Activated CD8-positive, alpha-beta memory T cell treated with anti-CD3 and anti-CD28 coated beads, Interleukin-2, amount 10 ng/mL, durations not matched to agents 7 days and 5 days (primary cell): Measurements from ENCODE around the gene RUNX2. TPM values are rescaled to one million over a fixed set of nuclear protein-coding genes. Genes with fewer than 3 reads are reported as not detected.

Experiments used
- ATAC-seq: fragments of 150-1000 bp; cut with Tn5 transposase; one replicate; pipeline ENCODE4 v1.10.0; 2021; ENCODE audit warnings: moderate library complexity
- CTCF ChIA-PET: fragments of 350-600 bp; sonication (Branson Sonifier 250); formaldehyde crosslinking; loops from one replicate; lab custom pipeline; 2021; ENCODE audit warnings: antibody characterized with exemption; lab: Charles Lee
- DNase-seq: peaks from one replicate; pipeline ENCODE4 v3.0.0-alpha.2; 2020
- H3K27ac Mint-ChIP-seq: one replicate; pipeline ENCODE4 v1.8.0; 2021; ENCODE audit warnings: mild to moderate bottlenecking, mixed read lengths
- H3K27me3 Mint-ChIP-seq: one replicate; pipeline ENCODE4 v1.8.0; 2021; ENCODE audit warnings: mixed read lengths
- H3K36me3 Mint-ChIP-seq: one replicate; pipeline ENCODE4 v1.8.0; 2021; ENCODE audit warnings: mild to moderate bottlenecking, mixed read lengths
- H3K4me1 Mint-ChIP-seq: one replicate; pipeline ENCODE4 v1.8.0; 2021; ENCODE audit warnings: mixed read lengths
- H3K4me3 Mint-ChIP-seq: one replicate; pipeline ENCODE4 v1.8.0; 2021; ENCODE audit warnings: mild to moderate bottlenecking, moderate library complexity, mixed read lengths
- H3K9me3 Mint-ChIP-seq: one replicate; pipeline ENCODE4 v1.8.0; 2022; ENCODE audit warnings: low read depth, mixed read lengths
- total RNA-seq, 2 experiments: library from RNA; stranded (reverse); gene quantifications; one replicate each; pipeline ENCODE4 v1.2.3, GENCODE V29; 2021

RUNX2 gene
- total RNA-seq, 2 experiments from 2014 or later: 9.3 to 19.9 TPM

DNA sequence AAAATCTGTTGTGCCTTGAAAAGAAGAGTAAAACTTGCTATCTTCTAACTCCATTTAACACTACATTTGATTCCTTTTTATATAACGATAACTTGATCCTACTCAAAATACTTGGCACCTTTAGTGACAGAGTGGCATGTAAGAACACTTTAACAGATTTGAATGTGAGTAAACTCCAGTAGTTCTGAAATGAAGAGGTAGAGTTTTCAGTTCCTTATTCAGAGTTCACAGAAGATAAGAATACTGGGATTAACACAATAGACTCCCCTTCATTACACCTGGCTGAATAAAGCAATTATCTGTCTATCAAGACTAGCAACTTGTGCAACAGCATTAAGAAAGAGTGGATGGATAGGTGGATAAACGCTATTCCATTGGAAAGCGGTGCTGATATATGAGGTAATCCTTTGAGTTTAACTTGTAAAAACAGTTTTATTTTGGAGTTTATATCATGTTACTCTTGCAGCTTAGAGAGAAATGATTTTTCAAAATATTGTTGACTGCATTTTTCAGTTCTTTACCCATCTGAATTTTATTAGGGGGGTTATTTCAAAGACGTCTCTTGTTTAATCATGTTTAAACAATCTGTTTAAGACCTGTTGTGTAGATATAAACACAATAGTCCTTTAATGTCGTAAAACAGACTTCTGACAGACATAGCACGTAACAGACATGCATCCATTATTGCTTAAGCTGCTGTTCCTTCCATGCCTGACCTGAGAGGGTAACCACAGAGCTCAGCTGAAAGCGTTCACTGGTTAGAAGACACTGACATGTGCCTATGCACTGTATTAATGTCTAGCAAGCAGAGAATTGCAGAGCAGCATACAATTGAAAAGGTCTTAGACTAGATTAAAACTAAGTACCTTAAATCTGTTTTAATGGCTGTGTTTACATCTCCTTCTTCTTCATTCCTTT is 152.0 kb downstream of the RUNX2 start:
- CTCF ChIA-PET: no interaction called here
- no peaks in the 10 kb centered on the region for H3K9me3 Mint-ChIP-seq
- no peaks in the 10 kb centered on the region for H3K36me3 Mint-ChIP-seq
- DNase-seq (no peak), ATAC-seq (no peak)
- H3K27ac Mint-ChIP-seq: no peak overlapping the region
- no peak overlapping the region for H3K4me3 Mint-ChIP-seq
- no peaks in the 10 kb centered on the region for H3K27me3 Mint-ChIP-seq
- H3K4me1 Mint-ChIP-seq: peaks cover 18% of the 10 kb centered on the region

DNA sequence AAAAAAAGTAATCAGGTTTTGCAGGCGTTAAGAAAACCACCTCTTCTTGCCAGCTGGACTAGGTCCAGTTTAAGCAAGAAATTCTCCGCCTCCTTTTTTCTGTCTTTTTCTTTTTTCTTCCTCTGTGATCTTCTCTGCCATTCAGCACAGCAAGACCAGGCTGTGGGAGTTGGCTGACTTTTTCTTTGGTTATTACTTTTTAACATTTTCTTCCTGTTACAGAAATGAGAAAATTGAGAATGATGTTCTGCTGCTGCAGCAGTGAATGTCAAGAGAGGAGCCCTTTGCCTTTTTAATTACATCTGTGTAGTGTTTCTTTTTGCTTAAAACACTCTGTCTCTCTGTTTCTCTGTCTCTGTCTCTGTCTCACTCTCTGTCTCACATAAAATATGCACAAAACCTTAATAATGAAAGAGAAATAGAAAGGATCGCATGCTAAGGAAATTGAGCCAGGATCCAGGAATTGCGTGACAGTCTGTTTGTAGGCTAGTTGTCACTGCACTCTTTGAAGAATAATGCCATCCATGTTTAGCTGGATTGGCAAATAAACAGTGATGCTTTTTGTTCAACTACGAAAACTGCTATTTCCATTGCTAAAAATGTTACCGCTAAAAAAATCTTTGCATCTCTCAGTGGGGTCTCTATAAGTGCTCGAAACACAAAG is 152.8 kb downstream of the RUNX2 start:
- CTCF ChIA-PET: no interaction called here
- no peak overlapping the region for H3K27ac Mint-ChIP-seq

GRCh38 chr6:45483021-45483420 is 154.9 kb downstream of the RUNX2 start:
- Mint-ChIP-seq H3K4me1 (peaks cover 30% of the 10 kb centered on the region), H3K9me3 (no peaks in the 10 kb centered on the region), H3K27me3 (no peaks in the 10 kb centered on the region), H3K4me3 (no peak overlapping the region), H3K36me3 (peaks cover 1% of the 10 kb centered on the region), H3K27ac (no peak overlapping the region)
- DNase-seq (no peak), ATAC-seq (no peak)
- CTCF ChIA-PET: interaction anchor here (0.9 kb wide), 1 partner anchor 11 kb away, joined by 3 read pairs; no protein-coding TSS in a partner anchor

More for the DNA sequence above, 152.8 kb downstream of the RUNX2 start:
- ATAC-seq: no peak
- Mint-ChIP-seq H3K4me3 (no peak overlapping the region), H3K36me3 (no peaks in the 10 kb centered on the region), H3K4me1 (peaks cover 18% of the 10 kb centered on the region), H3K9me3 (no peaks in the 10 kb centered on the region), H3K27me3 (no peaks in the 10 kb centered on the region)
- no peak for DNase-seq

- DNase-seq (no peak), ATAC-seq (no peak)
- Mint-ChIP-seq H3K27ac (no peak overlapping the region), H3K27me3 (no peaks in the 10 kb centered on the region), H3K4me1 (peaks cover 34% of the 10 kb centered on the region), H3K9me3 (no peaks in the 10 kb centered on the region), H3K36me3 (peaks cover 3% of the 10 kb centered on the region), H3K4me3 (no peak overlapping the region)
- CTCF ChIA-PET: interaction anchor here (0.9 kb wide), 1 partner anchor 31 kb away, joined by 3 read pairs; no protein-coding TSS in a partner anchor
Observed at GRCh38 chr6:45483501-45483900, 155.4 kb downstream of the RUNX2 start.

DNA sequence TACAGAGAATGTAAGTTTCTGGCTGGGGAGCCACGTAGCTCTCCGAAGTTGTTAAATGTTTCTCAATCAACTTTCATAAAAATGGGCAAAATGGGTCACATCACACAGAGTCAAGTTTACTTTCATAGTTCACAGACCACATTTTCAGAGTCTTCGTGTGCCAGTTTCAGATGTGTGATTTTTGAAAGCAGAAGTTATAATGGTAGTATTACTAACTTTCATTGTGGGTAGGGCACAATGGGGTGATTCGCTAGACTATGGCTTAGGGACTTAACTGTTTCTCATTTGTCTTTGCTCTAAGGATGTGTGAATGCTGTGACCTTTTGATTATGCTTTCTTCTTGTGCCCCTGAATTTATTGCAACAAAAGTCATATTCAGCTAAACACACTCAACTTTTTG is 158.6 kb downstream of the RUNX2 start:
- ATAC-seq (peak; percentile 55), DNase-seq (no peak)
- no peaks in the 10 kb centered on the region for H3K9me3 Mint-ChIP-seq
- peaks cover 10% of the 10 kb centered on the region for H3K36me3 Mint-ChIP-seq
- no peaks in the 10 kb centered on the region for H3K27me3 Mint-ChIP-seq
- H3K4me1 Mint-ChIP-seq: peaks cover 34% of the 10 kb centered on the region
- CTCF ChIA-PET: no interaction called here
- H3K27ac Mint-ChIP-seq: peak overlapping the region; percentile 20
- no peak overlapping the region for H3K4me3 Mint-ChIP-seq

DNA sequence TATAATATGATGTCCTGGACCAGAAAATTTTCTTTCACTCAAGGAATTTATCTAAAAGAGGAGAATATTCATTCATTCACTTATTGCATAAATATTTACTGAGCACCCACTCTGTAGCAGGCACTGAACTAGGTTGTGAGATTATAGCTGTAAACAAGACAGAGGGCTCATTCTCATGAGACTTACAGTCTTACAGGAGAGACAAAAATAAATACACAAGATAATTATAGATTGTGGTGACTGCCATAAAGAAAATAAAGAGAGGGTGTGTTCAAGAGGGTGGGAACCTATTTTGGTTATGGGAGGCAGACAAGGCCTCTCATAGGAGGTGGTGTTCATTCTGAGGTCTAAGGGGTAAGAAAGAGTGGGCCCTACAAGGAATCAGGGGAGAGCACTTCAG is 159.5 kb downstream of the RUNX2 start:
- Mint-ChIP-seq H3K36me3 (peaks cover 12% of the 10 kb centered on the region), H3K4me1 (peaks cover 34% of the 10 kb centered on the region), H3K27me3 (no peaks in the 10 kb centered on the region), H3K4me3 (no peak overlapping the region), H3K27ac (no peak overlapping the region), H3K9me3 (no peaks in the 10 kb centered on the region)
- CTCF ChIA-PET: no interaction called here
- DNase-seq (no peak), ATAC-seq (no peak)

- CTCF ChIA-PET: no interaction called here
- H3K4me3 Mint-ChIP-seq: no peak overlapping the region
Observed at GRCh38 chr6:45488269-45488668, 160.1 kb downstream of the RUNX2 start.

GRCh38 chr6:45488889-45489288 is 160.8 kb downstream of the RUNX2 start:
- H3K27ac Mint-ChIP-seq: no peak overlapping the region
- H3K27me3 Mint-ChIP-seq: no peaks in the 10 kb centered on the region
- H3K36me3 Mint-ChIP-seq: peaks cover 12% of the 10 kb centered on the region
- H3K4me1 Mint-ChIP-seq: peaks cover 36% of the 10 kb centered on the region
- CTCF ChIA-PET: no interaction called here
- no peaks in the 10 kb centered on the region for H3K9me3 Mint-ChIP-seq
- no peak for DNase-seq
- ATAC-seq: peak; percentile 49
- no peak overlapping the region for H3K4me3 Mint-ChIP-seq

More at GRCh38 chr6:45488269-45488668, 160.1 kb downstream of the RUNX2 start:
- no peak for ATAC-seq
- Mint-ChIP-seq H3K27me3 (no peaks in the 10 kb centered on the region), H3K36me3 (peaks cover 12% of the 10 kb centered on the region), H3K9me3 (no peaks in the 10 kb centered on the region), H3K27ac (no peak overlapping the region), H3K4me1 (peaks cover 34% of the 10 kb centered on the region)
- DNase-seq: no peak

DNA sequence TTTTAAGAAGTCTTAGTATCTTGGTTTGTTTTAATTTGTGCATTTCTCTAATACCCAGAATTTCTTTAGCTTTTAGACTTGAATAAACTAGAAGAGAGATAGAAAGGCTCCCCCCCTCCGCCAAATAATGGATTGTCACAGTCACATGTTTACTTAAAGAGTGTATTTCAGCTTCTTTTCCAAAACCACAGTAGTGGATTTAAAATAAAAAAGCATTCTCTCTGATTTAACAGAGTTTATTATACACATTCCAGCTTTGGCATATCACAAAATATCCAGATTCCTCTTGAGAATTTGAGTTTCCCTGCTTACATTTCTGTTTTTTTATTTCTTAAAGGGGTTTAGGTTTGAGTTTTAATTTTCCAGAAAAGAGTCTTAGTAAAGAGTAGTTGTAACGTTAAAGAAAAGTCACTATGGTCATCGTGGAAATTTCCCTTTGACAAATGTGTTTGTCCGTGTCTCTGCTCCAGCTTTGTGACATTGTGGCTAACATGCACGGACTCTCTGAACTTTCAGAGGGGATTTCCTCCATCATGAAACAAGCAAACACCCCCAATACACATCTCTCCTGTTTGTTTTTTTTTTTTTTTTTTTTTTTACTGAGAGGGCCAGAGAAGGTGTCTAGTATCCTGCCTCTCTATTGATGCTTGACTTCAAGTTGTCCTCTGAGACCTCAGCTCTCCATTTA is 163.1 kb downstream of the RUNX2 start:
- DNase-seq (no peak), ATAC-seq (no peak)
- Mint-ChIP-seq H3K9me3 (no peaks in the 10 kb centered on the region), H3K36me3 (peaks cover 24% of the 10 kb centered on the region), H3K27ac (no peak overlapping the region), H3K4me1 (peaks cover 52% of the 10 kb centered on the region), H3K27me3 (no peaks in the 10 kb centered on the region), H3K4me3 (no peak overlapping the region)
- CTCF ChIA-PET: interaction anchor here (0.9 kb wide), 1 partner anchor 439 kb away, joined by 3 read pairs; no protein-coding TSS in a partner anchor

DNA sequence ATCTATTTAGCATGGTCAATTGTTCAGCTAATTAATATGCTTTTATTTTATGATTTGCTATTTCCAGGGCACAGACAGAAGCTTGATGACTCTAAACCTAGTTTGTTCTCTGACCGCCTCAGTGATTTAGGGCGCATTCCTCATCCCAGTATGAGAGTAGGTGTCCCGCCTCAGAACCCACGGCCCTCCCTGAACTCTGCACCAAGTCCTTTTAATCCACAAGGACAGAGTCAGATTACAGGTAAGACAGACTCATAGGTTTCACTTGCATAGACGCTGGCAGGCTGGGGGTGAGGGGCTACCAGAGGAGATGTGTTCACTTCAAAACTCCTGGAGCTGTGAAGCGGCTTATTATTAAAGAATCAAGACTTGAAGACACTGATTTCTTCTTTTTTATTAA is 163.7 kb downstream of the RUNX2 start:
- H3K9me3 Mint-ChIP-seq: no peaks in the 10 kb centered on the region
- no peak overlapping the region for H3K27ac Mint-ChIP-seq
- peaks cover 29% of the 10 kb centered on the region for H3K36me3 Mint-ChIP-seq
- no peaks in the 10 kb centered on the region for H3K27me3 Mint-ChIP-seq
- no peak for DNase-seq
- CTCF ChIA-PET: no interaction called here
- peaks cover 54% of the 10 kb centered on the region for H3K4me1 Mint-ChIP-seq
- ATAC-seq: no peak
- H3K4me3 Mint-ChIP-seq: no peak overlapping the region

DNA sequence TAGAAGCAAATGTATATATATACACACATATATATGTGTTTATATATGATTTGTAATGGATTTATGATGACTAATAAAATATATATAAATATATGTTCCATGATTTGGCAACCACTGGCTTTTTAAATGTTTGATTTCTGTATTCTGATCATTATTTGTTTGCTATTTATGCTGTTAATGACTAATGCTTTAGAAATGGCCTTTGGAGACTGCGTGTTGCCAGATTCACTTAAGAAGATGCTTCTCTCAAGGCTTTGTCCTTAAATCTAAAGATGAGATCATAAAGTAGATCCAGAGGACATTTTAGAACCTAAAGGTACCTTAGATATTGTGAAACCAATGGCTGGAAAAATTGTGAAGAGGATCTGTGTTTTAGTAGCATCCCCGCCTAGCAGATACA is 165.6 kb downstream of the RUNX2 start:
- no peaks in the 10 kb centered on the region for H3K27me3 Mint-ChIP-seq
- H3K36me3 Mint-ChIP-seq: peaks cover 30% of the 10 kb centered on the region
- ATAC-seq (no peak), DNase-seq (no peak)
- CTCF ChIA-PET: interaction anchor here (0.8 kb wide), 1 partner anchor 11 kb away, joined by 3 read pairs; no protein-coding TSS in a partner anchor
- H3K9me3 Mint-ChIP-seq: no peaks in the 10 kb centered on the region
- H3K27ac Mint-ChIP-seq: no peak overlapping the region
- no peak overlapping the region for H3K4me3 Mint-ChIP-seq
- H3K4me1 Mint-ChIP-seq: peaks cover 45% of the 10 kb centered on the region

DNA sequence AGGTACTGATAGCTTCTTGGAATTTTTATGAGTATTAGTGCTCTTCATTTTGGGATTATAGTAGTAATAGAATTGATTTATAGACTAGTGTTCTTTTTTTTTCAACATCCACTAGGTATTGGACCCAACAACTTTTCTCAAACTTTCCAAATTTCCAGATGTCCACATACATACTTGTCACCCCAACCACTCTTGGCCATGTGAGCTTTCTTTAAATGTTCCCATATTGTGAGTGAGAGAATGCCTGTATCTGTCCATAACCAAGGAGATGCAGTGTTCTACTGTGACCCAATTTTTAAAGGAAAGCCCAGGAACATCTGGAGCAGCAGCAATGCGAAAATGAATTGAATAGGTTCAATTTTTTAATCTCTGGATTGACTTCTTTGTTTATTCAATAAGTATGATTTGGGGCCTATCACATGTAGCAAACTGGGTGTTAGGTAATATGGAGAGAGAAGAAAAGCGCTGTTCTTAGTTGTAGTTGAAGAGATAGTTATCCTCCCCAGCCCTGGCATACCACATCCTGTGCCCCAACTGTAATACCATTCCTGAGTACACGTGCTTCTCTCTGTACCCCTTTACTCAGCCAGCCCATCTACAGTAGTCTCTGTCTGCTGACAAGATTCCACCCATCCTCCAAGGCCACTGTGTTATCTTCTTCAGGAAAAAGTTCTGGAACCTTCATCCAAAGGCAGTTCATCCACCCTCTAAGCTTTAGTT is 166.4 kb downstream of the RUNX2 start:
- Mint-ChIP-seq H3K4me3 (no peak overlapping the region), H3K27me3 (no peaks in the 10 kb centered on the region), H3K27ac (peak overlapping the region; percentile 50), H3K9me3 (no peaks in the 10 kb centered on the region), H3K36me3 (peaks cover 27% of the 10 kb centered on the region), H3K4me1 (peaks cover 40% of the 10 kb centered on the region)
- ATAC-seq: peak; percentile 75
- DNase-seq: peak; percentile 61
- CTCF ChIA-PET: interaction anchor here (0.8 kb wide), 1 partner anchor 12 kb away, joined by 3 read pairs; no protein-coding TSS in a partner anchor
